GM18907 (cell line): ENCODE data around the gene CIDEA.
"Not testable (repeated sequence)": the region's sequence is repeated elsewhere in the genome, so short reads cannot be mapped to it uniquely, and the experiment has no call there.

Source experiments
- ATAC-seq: cut with Tn5 transposase; IDR thresholded peaks from one replicate; pipeline ENCODE4 v1.9.1; 2021; ENCODE audit warnings: mild to moderate bottlenecking, moderate library complexity; ENCODE audit not compliant: unreplicated experiment

CIDEA gene, protein sequence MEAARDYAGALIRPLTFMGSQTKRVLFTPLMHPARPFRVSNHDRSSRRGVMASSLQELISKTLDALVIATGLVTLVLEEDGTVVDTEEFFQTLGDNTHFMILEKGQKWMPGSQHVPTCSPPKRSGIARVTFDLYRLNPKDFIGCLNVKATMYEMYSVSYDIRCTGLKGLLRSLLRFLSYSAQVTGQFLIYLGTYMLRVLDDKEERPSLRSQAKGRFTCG

DNA sequence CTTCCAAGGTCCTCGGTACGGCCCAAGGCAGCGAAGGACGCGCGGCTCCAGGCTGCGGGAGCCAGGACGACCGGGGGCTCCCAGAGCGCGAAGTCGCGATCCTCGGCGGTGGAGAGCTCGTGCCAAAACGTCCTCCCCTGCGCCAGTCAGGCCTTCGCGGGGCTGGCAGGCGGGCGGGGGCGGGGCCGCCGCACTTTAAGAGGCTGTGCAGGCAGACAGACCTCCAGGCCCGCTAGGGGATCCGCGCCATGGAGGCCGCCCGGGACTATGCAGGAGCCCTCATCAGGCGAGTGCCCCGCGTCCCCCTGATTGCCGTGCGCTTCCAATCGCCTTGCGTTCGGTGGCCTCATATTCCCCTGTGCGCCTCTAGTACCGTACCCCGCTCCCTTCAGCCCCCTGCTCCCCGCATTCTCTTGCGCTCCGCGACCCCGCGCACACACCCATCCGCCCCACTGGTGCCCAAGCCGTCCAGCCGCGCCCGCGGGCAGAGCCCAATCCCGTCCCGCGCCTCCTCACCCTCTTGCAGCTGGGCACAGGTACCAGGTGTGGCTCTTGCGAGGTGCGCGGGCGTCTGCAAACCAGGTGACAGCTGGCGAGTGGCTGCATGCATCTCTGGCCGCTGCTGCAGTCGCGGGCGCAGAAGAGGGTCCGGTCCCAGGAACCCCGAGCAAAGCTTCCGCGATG is at the start of gene CIDEA:
Gene CIDEA, plus strand, starts transcription at position 226 of the 684 bp plus-strand sequence. Its CDS starts 23 bp downstream, at position 249.
- ATAC-seq, result no peak

DNA sequence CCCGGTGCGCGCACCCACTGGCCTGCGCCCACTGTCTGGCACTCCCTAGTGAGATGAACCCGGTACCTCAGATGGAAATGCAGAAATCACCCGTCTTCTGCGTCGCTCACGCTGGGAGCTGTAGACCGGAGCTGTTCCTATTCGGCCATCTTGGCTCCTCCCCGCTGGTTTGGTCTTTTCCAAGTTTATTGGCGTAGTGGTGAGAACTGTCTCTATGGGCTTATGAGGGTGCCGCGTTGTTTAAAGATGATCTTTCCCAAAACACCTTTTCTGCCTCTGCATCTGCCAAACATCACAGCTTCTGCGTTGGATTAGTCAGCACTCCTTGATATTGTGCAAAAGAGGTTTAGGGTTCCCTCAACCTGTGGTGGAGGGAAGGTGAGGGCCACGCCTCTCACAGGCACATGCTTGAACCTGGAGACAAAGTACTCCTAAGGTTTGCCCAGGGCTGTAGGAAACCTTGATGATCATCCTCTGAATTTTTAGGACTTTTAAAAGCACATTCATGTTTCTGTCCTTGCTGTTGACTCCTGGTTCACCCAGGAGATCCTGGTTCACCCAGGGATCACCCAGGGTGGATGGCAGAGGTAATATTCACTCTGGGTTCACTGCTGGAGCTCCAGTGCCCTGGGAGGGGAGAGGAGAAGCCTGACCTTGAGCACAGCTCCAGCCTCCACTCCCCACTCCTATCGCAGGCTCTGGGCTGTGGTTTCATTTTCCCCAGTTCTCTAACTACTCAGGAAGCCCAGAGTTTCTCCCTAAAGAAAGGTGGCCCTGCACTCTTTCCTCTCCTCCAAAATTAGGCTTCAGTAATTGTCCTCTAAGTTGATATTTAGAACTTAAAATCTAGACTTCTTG is 45.6 kb upstream of the CIDEA start:
- ATAC-seq, result not testable (repeated sequence)

DNA sequence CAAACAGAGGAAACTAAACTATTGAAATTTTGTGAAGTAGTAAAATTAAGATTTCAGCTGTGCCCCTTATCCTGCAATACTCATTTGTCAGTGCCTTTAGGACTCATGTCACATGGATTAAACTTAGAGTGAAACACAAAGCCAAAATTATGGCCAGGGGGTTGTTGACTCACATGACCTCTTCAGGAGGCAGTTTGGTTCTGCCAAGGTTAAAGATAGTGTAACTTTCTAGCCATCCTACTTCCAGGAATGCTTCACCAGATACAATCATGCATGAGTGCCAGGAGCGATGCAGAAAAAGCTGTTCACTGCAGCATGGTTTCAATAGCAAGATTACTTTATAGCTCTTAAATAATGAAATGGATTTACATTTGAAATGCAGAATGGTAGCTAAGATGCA is 41.9 kb upstream of the CIDEA start:
- not testable (repeated sequence) for ATAC-seq

DNA sequence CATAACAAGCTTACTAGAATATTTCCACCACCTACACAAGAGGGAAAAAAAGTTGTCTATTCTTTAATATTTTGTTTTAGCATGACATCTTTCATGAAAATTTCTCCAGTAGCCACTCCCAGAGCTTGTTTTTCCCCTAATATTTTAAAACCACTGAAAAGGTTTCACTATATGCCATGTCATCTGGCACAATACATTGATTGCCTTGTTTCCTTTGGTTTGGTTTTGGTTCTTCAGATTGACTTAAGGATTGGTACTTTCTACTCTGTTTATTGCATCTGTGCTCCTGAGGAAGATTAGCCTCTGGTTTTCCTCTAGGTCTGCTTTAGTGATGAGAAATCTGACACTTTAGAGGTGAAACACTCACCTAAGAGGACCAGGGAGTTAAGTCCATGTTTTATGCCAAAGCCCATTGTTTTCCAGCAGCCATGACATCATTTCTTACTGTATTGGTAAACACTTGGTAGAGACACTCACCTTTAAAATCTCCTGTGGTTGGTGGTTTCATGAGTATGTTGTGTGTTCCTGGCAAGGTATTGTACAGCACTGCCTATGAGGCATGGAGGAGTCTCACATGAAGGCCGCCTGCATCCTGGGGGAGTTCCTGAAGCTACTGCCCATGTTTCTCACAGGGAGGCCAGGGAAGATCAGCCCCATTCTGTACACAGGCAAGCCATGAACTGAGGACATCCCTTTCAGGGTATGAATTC is 39.7 kb upstream of the CIDEA start:
- not testable (repeated sequence) for ATAC-seq

DNA sequence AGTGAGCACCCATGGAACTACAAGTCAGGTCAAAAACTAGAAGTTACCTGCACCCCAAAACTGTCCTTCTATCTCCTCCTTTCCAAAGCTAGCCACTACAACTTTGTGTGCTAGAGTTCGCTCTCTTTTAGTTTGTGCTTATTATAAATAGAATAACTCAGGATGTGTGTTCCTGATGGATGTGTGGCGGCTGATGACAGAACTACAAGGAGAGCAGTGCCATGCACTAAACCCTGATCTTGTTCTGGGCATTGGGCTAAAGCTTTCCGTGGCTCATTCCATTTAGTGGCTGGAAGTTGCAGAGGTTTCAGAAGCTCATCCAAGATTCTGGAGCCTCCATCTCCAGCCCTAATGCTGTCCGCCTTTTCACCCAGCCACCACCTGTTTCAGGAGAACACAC is 37.7 kb upstream of the CIDEA start:
- not testable (repeated sequence) for ATAC-seq

DNA sequence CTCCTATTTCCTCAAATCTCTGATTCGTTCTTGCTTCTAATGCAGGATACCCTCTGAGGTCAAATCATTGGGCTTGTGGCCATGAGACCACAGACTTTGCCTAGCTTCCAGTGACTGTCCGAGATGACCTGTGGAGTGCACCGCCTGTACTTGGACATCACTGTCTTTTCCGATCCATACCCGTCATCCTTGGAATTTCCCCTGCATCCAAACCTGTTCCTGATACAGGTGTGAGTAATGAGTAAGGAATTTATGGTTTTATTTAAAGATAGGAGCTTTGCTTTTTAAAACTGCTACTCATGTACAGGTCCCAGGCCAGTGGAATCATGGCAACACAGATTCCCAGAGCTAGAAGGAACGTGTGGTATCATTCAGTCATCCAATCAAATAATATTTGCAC is 35.6 kb upstream of the CIDEA start:
- not testable (repeated sequence) for ATAC-seq

DNA sequence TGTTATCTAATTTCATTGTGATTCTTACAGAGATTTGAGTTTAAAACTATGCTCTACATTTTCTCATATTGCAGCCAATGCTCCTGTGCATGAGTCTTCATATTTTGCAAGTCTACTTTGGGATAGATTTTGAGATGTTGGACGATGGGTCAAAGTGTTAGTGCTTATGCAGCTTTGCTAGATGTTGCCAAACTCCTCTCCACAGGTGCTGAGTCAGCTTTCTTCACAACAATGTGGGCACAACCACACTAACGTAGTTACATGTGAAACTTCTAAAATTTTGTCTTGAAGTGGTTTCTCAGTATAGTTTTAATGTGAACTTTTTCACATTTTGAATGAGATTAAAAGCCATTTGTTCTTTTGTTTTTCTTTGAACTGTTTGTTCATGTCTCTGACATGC is 32.1 kb upstream of the CIDEA start:
- not testable (repeated sequence) for ATAC-seq

DNA sequence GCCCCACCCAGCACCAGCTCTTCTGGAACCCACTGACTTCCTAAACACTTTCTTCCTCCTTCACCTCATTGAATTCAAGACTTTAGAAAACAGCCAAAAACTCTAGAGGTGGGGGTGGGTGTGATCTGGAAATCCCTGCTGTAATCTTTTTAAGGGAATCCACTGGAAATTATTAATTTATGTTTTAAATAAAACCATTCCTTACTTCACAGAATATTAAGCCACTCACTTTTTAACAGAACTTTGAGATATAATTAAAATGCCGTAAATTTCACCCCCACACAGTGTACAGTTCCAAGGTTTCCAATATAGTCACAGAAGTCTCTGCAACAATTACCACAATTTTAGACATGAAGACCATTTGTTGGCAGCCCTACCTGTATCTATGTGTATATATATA is 30.8 kb upstream of the CIDEA start:
- not testable (repeated sequence) for ATAC-seq

DNA sequence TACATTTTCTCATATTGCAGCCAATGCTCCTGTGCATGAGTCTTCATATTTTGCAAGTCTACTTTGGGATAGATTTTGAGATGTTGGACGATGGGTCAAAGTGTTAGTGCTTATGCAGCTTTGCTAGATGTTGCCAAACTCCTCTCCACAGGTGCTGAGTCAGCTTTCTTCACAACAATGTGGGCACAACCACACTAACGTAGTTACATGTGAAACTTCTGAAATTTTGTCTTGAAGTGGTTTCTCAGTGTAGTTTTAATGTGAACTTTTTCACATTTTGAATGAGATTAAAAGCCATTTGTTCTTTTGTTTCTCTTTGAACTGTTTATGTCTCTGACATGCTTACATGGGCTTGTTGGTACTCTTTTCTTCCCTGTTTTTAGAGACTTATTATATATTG is 27.4 kb upstream of the CIDEA start:
- ATAC-seq, result not testable (repeated sequence)

DNA sequence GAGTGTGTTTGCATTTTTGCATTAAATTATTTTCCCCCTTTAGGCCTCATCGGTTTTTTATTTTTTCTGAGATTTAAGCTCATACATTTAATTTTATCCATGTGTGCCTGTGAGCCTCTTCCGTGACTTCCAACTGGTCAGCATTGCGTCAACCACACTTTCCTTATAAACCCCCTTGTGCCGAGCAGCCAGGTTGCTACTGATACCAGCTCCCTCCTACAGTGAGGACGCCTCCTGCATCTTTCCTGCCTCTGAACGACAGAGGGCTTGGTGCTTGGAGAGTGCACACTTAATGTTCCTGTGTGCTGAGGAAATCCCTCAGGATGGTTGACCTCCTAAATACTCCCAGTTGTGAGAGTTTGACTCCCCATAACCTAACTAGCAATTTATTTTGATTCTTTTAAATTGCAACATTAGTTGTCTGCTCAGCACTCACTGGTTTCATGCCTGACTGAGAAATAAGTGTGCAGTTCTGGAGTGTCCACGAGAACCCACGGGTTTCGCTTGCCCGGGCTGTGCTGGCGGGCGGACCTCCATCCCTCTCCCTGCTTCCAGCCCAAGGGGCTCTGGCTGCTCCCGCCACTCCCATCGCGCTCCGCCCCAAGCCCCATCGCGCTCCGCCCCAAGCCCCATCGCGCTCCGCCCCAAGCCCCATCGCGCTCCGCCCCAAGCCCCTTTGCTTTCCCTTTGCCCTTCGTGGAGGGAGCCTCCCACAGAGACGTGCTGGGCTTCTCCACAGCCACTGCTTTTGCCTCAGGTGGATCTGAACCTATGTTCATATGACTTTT is 26.6 kb upstream of the CIDEA start:
- ATAC-seq, result not testable (repeated sequence)

DNA sequence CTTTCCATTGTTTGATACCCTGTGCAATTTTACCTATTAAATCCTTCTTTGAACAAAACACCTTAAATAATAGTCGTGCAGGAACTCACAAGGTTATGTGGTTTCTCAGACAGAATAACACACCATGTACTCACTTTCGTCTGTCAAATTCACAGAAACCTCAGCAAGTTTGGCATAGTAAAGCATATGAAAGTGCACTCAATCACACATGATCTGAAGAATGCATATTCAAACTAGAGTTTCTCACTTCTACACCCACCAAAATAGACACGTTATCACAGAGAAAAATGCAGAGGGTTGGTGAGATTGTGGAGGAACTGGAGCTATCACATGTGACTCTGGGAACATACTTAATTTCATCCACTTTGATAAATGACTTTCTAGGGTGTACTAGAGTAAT is 25.9 kb upstream of the CIDEA start:
- ATAC-seq, result not testable (repeated sequence)

DNA sequence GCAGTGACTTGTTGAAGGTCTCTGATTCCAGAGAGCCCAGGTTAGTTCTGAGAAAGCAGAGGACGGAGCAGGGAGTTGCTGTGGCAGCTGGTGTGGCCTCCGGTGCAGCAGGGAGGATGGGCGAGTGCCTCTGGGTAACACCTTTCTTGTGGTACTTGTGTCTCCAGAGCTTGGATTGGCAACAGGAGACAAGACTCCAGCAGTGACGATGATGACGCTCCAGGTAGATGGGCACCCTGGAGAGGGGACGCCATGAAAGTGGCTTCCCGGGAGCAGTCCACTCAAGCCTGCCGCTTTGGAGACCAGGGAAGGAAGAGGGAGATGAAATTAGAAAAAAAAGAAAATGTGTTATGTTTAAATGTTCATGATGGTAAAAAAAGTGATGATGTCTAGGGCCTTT is 23.6 kb upstream of the CIDEA start:
- not testable (repeated sequence) for ATAC-seq

DNA sequence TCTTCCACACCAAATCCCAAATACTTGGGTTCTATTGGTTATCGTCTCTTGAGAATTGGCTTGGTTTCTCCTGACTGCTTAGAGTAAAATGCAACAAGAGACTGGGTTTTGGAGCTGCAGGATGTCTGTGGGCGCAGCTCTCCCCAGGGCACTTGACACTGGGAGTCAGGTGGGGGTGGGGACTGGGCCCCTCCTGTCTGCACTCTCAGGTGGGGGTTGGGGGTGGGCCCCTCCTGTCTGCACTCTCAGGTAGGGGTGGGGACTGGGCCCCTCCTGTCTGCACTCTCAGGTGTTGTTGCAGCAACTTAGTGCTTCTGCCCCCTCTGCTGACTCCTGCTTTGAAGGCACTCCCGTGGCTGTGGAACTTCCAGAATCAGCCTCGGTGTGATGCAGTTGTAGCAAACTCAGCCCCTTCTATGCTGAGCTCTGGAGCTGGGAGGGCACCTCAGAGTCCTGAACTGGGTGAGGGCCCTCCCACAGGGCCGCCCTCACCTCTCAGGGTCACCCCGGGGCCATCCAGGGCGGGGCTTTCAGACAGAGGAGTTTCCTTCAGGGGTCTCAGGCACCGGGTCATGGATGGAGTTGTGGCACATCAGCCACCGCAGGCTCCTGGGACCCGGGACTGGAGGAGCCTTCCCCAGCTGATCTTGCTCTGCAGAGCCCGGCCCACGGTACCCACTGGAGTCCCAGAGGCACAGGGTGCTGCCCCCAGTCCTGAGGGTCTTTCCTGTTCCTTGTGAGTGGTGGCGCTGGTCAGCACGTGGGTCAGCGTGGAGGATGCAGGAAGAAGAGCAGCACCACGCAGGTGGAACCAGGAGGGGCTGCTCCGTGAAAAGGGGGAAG is 22.9 kb upstream of the CIDEA start:
- ATAC-seq, result no peak

DNA sequence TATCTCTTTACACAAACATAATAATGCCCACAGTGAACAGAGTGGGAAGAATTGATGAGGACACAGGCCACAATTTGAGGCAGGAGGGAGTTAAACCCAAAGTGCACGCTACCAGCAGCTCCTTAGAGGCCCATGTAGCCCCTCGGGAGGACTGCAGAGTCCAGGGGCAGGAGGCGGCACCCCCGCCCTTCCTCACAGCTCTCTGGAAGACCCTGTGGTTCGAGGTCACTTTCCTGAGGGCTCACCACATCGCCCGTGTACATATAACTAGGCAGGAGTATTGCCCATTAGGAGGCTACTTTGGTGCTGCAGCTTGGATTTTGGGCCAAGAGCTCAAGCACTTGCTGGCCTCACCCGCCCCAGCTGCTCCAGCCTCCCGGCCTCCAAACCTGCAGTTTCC is 22.2 kb upstream of the CIDEA start:
- ATAC-seq, result no peak

DNA sequence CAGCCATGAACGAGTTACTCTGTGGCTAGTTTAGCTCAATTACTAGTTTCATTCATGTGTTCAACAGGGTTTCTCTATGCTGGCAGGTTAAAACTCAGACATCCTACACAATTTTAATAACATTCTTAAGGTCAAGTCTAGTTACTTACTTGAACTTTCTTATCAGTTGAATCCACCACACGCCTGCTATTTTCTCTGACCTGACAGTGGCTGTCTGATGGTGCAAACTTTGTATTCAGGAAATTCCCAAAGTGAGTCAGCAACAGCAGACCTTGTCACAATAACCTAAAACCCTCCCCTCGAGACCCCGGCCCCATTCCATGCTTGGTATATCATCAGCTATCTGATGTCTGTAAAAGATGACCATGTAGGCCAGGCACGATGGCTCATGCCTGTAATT is 20.8 kb upstream of the CIDEA start:
- ATAC-seq, result no peak

DNA sequence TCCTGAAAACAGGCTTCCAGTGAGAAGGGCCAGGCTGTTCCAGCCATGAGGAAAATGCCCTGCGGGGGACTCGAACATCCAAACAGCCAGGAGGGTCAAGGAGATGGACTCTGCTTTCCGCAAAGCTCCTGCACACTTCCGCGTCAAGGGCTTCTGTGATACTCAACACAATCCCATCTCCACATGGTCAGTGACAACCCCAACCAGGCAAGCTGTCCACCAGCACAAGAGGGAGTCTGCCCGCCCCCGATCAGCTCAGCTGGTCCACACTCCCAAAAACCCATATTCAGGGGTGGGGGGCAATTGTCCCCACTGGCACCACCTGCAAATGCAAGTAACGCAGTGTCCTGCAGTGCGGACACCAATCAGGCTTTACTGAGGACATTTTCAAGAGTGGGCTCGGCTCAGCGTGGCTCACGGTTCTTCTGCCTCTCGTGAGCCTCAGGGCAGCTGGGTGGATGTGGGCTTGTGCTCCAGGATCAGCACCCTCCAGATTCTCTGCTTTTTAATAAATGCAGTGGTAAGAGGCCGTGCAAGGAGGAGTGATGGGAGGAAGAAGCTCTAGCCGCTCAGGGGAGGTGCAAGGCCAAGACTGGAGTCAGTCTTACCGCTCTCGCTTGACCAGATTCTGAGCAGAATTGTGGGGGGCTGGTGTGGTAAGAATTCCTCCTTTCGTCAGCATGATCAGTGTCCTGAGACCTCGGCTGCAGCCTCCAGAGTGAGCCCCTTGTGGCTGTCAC is 19.5 kb upstream of the CIDEA start:
- ATAC-seq, result no peak

DNA sequence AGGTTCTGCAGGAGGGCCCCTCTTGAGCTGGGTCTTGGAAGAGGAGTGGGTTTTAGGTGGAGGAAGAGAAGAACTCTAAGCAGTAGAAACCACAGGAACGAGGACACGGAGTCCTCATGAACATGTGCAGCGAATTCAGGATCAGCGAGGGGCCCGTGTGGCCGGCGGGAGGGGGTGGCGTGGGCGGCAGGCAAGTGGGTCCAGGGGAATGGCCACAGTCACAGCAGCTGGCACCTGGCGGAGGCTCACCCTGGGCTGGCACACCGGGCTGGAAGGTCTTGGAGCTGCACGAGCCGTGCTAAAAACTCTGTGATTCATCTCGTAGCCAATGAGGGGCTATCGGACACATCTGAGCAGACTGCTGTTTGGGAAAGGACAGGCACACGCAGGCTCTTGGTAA is 18.0 kb upstream of the CIDEA start:
- ATAC-seq, result no peak

DNA sequence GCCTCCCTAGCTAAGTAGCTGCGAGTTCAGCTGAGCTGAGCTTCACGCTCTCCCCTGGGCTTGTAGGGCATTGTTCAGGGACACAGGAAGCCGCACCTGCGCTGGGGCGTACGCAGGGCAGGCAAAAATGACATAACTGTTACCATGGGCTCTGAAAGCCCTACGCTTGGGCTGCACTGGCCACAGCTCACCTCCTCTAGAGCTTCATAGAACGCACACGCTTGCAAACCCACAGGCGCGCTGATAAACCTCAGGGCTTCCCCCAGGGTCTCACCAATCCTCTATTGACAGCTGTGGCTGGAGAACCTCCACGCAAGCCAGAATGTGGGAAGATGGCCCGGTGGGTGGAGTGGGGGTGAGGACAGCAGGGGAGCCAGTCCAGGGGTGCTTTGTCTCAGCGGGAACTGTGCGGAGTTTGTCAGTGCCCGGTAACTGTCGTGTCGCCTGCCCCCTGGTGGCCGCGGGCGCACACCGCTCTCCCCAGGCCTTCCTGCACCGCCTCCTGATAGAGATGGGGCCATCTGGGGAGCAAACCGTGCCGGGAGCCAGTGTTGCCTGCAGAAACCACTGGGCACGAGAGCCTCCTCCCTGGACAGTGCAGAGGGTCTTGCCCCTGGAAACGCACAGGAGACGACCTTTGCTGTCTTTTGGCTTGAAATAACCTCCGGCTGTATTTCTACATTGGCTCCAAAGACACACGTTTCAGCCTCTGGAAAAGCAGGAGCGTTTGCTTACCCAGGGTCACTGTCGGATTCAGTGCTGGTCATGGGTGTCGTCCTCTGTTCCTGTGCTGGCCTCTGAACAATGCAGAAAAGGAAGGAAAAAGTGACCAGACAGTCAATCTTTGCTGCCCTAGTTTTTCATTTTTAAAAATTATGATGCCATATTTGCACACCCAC is 17.0 kb upstream of the CIDEA start:
- peak; percentile 82 for ATAC-seq
